GM12874 (cell line): ENCODE measurements around the gene CAPS.

Experiments
- TF ChIP-seq, protein P1 (sequence below): IDR thresholded peaks from 2 replicates; pipeline ENCODE4 v1.5.1; 2011; ENCODE audit warnings: low read depth, mild to moderate bottlenecking, control low read depth, low read length, moderate library complexity; ENCODE audit not compliant: insufficient read depth

Gene CAPS

DNA sequence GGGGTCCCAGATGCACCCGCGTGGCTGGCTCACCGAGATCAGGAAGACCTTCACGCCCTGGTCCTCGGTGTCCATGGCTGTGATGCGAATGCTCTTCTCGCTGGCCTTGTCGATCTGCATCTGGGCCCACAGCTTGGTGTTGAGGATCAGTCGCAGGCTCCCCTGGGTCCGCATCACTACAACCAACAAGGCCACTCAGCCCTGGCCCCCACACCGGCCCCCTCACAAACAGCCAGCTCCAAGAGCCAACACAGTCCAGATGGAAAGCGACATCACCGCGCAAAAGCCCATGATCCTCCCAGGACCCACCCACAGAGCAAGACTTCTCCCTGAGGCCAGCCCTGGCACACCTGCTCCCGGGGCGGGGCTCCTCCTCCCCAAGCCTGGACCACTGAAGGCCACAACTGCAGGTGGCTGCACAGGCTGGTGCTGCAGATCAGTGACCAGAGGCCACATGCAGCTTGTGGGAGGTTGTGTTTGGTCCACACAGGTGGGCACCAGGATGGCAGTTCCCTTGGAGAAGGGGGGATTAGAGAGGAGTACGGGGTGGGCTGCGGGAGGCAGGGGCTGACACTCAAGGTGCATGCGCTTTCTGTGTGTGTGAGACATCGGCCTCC is 4.5 kb downstream of the CAPS start:
- TF ChIP-seq, protein P1, sequence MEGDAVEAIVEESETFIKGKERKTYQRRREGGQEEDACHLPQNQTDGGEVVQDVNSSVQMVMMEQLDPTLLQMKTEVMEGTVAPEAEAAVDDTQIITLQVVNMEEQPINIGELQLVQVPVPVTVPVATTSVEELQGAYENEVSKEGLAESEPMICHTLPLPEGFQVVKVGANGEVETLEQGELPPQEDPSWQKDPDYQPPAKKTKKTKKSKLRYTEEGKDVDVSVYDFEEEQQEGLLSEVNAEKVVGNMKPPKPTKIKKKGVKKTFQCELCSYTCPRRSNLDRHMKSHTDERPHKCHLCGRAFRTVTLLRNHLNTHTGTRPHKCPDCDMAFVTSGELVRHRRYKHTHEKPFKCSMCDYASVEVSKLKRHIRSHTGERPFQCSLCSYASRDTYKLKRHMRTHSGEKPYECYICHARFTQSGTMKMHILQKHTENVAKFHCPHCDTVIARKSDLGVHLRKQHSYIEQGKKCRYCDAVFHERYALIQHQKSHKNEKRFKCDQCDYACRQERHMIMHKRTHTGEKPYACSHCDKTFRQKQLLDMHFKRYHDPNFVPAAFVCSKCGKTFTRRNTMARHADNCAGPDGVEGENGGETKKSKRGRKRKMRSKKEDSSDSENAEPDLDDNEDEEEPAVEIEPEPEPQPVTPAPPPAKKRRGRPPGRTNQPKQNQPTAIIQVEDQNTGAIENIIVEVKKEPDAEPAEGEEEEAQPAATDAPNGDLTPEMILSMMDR: no peak

GRCh38 chr19:5921516-5922160 is 7.6 kb downstream of the CAPS start:
- TF ChIP-seq, protein P1: no peak

GRCh38 chr19:5922161-5922545 is 8.1 kb downstream of the CAPS start:
- TF ChIP-seq, protein P1: no peak

DNA sequence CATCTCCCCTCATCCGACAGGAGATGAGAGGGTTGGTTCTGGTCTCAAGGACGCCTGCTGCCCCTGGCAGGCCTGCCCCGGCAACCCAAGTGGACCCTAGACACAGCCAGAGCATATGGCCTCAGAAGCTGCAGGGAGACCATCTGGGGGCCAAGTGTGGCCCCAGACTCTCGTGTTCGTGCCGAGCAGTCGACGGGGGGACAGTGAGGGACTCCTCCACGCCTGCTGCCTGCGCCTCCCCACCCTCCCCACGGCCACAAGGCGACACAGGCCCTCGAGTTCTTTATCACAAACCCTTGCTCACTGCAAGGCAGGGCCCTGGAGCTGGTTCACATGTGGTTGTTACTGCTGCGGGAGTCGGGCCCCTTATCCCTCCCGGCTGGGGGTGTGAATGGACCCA is 9.3 kb downstream of the CAPS start:
- TF ChIP-seq, protein P1: no peak

- TF ChIP-seq, protein P1: no peak
Measured at GRCh38 chr19:5925830-5926427, 11.9 kb downstream of the CAPS start.

GRCh38 chr19:5926641-5927440 is 12.8 kb downstream of the CAPS start:
- TF ChIP-seq, protein P1: no peak

- TF ChIP-seq, protein P1: no peak
Measured at GRCh38 chr19:5927441-5927821, 13.4 kb downstream of the CAPS start.
